ENCODE data around the gene KCNAB2. TPM values are rescaled to one million over a fixed set of nuclear protein-coding genes. Genes with fewer than 3 reads are reported as not detected.

KCNAB2 gene
- total RNA-seq, 2 donors from 2014 or later: 2.0 to 5.5 TPM

- Histone ChIP-seq H3K4me3 (no peak overlapping the region), H3K27me3 (replicated peaks; ENCODE audit: insufficient read depth) (peaks cover 5% of the 10 kb centered on the region), H3K9me3 (no peaks in the 10 kb centered on the region), H3K27ac (no peak overlapping the region), H3K4me1 (replicated peaks) (no peaks in the 10 kb centered on the region), H3K36me3 (no peaks in the 10 kb centered on the region)
- no peak for DNase-seq (ENCODE audit: low spot score)
- 29% methylated on average over 9 of the region's 9 CpGs for WGBS
- intact Hi-C loops (cut with DNase I): no loop called here
- TF ChIP-seq POLR2AphosphoS5 (IDR thresholded peaks at IDR 0.05) (no peak), POLR2A (IDR thresholded peaks at IDR 0.05) (no peak), CTCF (IDR thresholded peaks at IDR 0.05) (no peak)
These were observed 8.3 kb upstream of the KCNAB2 start for GRCh38 chr1:6037338-6037762.

- no peaks in the 10 kb centered on the region for H3K9me3 ChIP-seq
- no peak overlapping the region for H3K4me3 ChIP-seq
- no peaks in the 10 kb centered on the region for H3K36me3 ChIP-seq
- H3K27ac ChIP-seq: no peak overlapping the region
- H3K4me1 ChIP-seq (replicated peaks): no peaks in the 10 kb centered on the region
- WGBS: 82% methylated on average over 7 of the region's 7 CpGs
- peaks cover 5% of the 10 kb centered on the region for H3K27me3 ChIP-seq (replicated peaks; ENCODE audit: insufficient read depth)
- TF ChIP-seq CTCF (IDR thresholded peaks at IDR 0.05) (no peak), POLR2A (IDR thresholded peaks at IDR 0.05) (no peak), POLR2AphosphoS5 (IDR thresholded peaks at IDR 0.05) (no peak)
- intact Hi-C loops (cut with DNase I): no loop called here
- no peak for DNase-seq (ENCODE audit: low spot score)
These were observed 7.1 kb upstream of the KCNAB2 start for GRCh38 chr1:6038603-6039002.

GRCh38 chr1:6039031-6039430 is 6.7 kb upstream of the KCNAB2 start:
- intact Hi-C loops (cut with DNase I): no loop called here
- no peak for DNase-seq (ENCODE audit: low spot score)
- Histone ChIP-seq H3K36me3 (no peaks in the 10 kb centered on the region), H3K27ac (no peak overlapping the region), H3K9me3 (no peaks in the 10 kb centered on the region), H3K27me3 (replicated peaks; ENCODE audit: insufficient read depth) (peaks cover 5% of the 10 kb centered on the region), H3K4me3 (no peak overlapping the region), H3K4me1 (replicated peaks) (no peaks in the 10 kb centered on the region)
- 88% methylated on average over 13 of the region's 15 CpGs for WGBS
- TF ChIP-seq POLR2AphosphoS5 (IDR thresholded peaks at IDR 0.05): no peak

- no peak overlapping the region for H3K27ac ChIP-seq
- intact Hi-C loops (cut with DNase I): no loop called here
- H3K9me3 ChIP-seq: no peaks in the 10 kb centered on the region
- H3K4me3 ChIP-seq: no peak overlapping the region
- H3K27me3 ChIP-seq (replicated peaks; ENCODE audit: insufficient read depth): peaks cover 5% of the 10 kb centered on the region
- no peaks in the 10 kb centered on the region for H3K4me1 ChIP-seq (replicated peaks)
- 89% methylated on average over 15 of the region's 15 CpGs for WGBS
- H3K36me3 ChIP-seq: no peaks in the 10 kb centered on the region
- TF ChIP-seq POLR2A (IDR thresholded peaks at IDR 0.05) (no peak), CTCF (IDR thresholded peaks at IDR 0.05) (no peak), POLR2AphosphoS5 (IDR thresholded peaks at IDR 0.05) (no peak)
- DNase-seq (ENCODE audit: low spot score): no peak
These were observed 5.2 kb upstream of the KCNAB2 start for GRCh38 chr1:6040444-6040843.

- no peak for DNase-seq (ENCODE audit: low spot score)
- Histone ChIP-seq H3K27me3 (replicated peaks; ENCODE audit: insufficient read depth) (peaks cover 3% of the 10 kb centered on the region), H3K4me3 (no peak overlapping the region), H3K36me3 (no peaks in the 10 kb centered on the region), H3K9me3 (no peaks in the 10 kb centered on the region), H3K27ac (no peak overlapping the region), H3K4me1 (replicated peaks) (no peaks in the 10 kb centered on the region)
- WGBS: 88% methylated on average over 22 of the region's 22 CpGs
- TF ChIP-seq CTCF (IDR thresholded peaks at IDR 0.05): no peak
- TF ChIP-seq POLR2A (IDR thresholded peaks at IDR 0.05): no peak
- no peak for TF ChIP-seq POLR2AphosphoS5 (IDR thresholded peaks at IDR 0.05)
- intact Hi-C loops (cut with DNase I): no loop called here
These were observed 4.8 kb upstream of the KCNAB2 start for GRCh38 chr1:6040861-6041415.

All from prostate gland (tissue), 2 donors.